ENCODE measurements around the gene KCNE4. TPM values are rescaled to one million over a fixed set of nuclear protein-coding genes. Genes with fewer than 3 reads are reported as not detected.

KCNE4 gene
- total and polyA plus RNA-seq, 2 experiments from 2014 or later: not detected

GRCh38 chr2:223026357-223027110, 25.5 kb upstream of the KCNE4 start:
- H3K9me2 ChIP-seq (ENCODE audit: insufficient read depth): no peaks in the 10 kb centered on the region
- H3K4me3 Mint-ChIP-seq: no peak overlapping the region
- H3K27me3 Mint-ChIP-seq (ENCODE audit: insufficient read depth, low read depth, poor library complexity): no peaks in the 10 kb centered on the region
- no peaks in the 10 kb centered on the region for H4K20me1 ChIP-seq (replicated peaks; ENCODE audit: insufficient read depth)
- no peaks in the 10 kb centered on the region for H3K36me3 ChIP-seq (ENCODE audit: insufficient read depth)
- peak overlapping the region; percentile 37; the same call in 1 of the 2 replicates for H3K4me2 ChIP-seq
- H3F3A ChIP-seq (replicated peaks; ENCODE audit: low read depth): no peaks in the 10 kb centered on the region
- H3K9me3 Mint-ChIP-seq: peaks cover 3% of the 10 kb centered on the region
- peaks cover 16% of the 10 kb centered on the region for H3K4me1 ChIP-seq (ENCODE audit: insufficient read depth)
- no peak overlapping the region; the same call in 1 of the 2 replicates for H3K27ac ChIP-seq (ENCODE audit: low read depth)
- H3K79me2 ChIP-seq (replicated peaks; ENCODE audit: insufficient read depth): no peaks in the 10 kb centered on the region
- H3K27me3 ChIP-seq (ENCODE audit: insufficient read depth): no peaks in the 10 kb centered on the region
- no peak for DNase-seq (ENCODE audit: low spot score)
- ATAC-seq: no peak
- H3K27ac Mint-ChIP-seq: no peak overlapping the region; the same call in 1 of the 2 replicates
- peaks cover 15% of the 10 kb centered on the region for H3K4me1 Mint-ChIP-seq
- H3K4me3 ChIP-seq: no peak overlapping the region
- peaks cover 3% of the 10 kb centered on the region; the same call in 2 of the 3 replicates for H3K36me3 Mint-ChIP-seq (ENCODE audit: low read depth)
- TF ChIP-seq EZH2phosphoT487 (IDR thresholded peaks at IDR 0.05; ENCODE audit: unreplicated experiment) (no peak), POLR2AphosphoS5 (IDR thresholded peaks at IDR 0.05; ENCODE audit: low read depth) (no peak), EZH2 (IDR thresholded peaks at IDR 0.05; ENCODE audit: low read depth, unreplicated experiment) (no peak), CREB1 (CRISPR knock-in tag; IDR thresholded peaks at IDR 0.05; ENCODE audit: low read depth) (no peak), REST (IDR thresholded peaks at IDR 0.05; ENCODE audit: unreplicated experiment) (no peak), STAT1 (IDR thresholded peaks at IDR 0.05; ENCODE audit: unreplicated experiment) (no peak), CTCF (conservative IDR thresholded peaks at IDR 0.05; ENCODE audit: low read depth in 2 of 2) (no peak), ZNF331 (CRISPR knock-in tag; IDR thresholded peaks at IDR 0.05; ENCODE audit: low read depth) (no peak), ETS1 (IDR thresholded peaks at IDR 0.05) (no peak), NANOG (IDR thresholded peaks at IDR 0.05; ENCODE audit: borderline replicate concordance) (no peak), JUNB (IDR thresholded peaks at IDR 0.05; ENCODE audit: unreplicated experiment) (no peak), ZNF462 (CRISPR knock-in tag; IDR thresholded peaks at IDR 0.05) (no peak)
- peak overlapping the region; percentile 44 for H2AFZ ChIP-seq

Data from GM23338 (cell line).